GM23248 (cell line): ENCODE results near the gene DKK3.

Experiments used
- EZH2 ChIP-seq: fragments of 200-600 bp; sonication (generic); IDR thresholded peaks from 2 replicates; pipeline ENCODE4 v1.6.1; 2018; ENCODE audit warnings: antibody characterized with exemption, mild to moderate bottlenecking; ENCODE audit not compliant: insufficient read depth, poor library complexity, severe bottlenecking
- EZH2phosphoT487 ChIP-seq: fragments of 200-600 bp; sonication (generic); IDR thresholded peaks from 2 replicates; pipeline ENCODE4 v1.6.1; 2018; ENCODE audit warnings: antibody characterized with exemption, moderate library complexity, mild to moderate bottlenecking, low read depth; ENCODE audit not compliant: insufficient read depth

- TF ChIP-seq EZH2 (no peak), EZH2phosphoT487 (no peak)
These were observed 36.4 kb downstream of the DKK3 start for GRCh38 chr11:11971906-11972547.
